Tibial nerve (tissue), 4 donors: Measurements from ENCODE around the gene DDX10.

Experiments used
- CTCF ChIP-seq, 5 experiments: fragments of 200-600 bp in 3 of 5; fragments of 450-650 bp in 2 of 5; sonication (generic) in 3 of 5; IDR thresholded peaks; one replicate each; pipeline ENCODE4 v1.5.1; 2016 to 2019; ENCODE audit warnings: antibody characterized with exemption in 5 of 5, mild to moderate bottlenecking in 3 of 5, moderate library complexity in 2 of 5
- EP300 ChIP-seq, 2 donors: sonication (generic); formaldehyde crosslinking; IDR thresholded peaks; one replicate each; pipeline ENCODE4 v1.6.1; 2017; ENCODE audit warnings: antibody characterized with exemption in 2 of 2, mild to moderate bottlenecking in 1 of 2
- POLR2A ChIP-seq, 2 donors: fragments of 450-650 bp; IDR thresholded peaks; one replicate each; pipeline ENCODE4 v1.6.1; 2017; ENCODE audit warnings: antibody characterized with exemption in 2 of 2, mild to moderate bottlenecking in 2 of 2, moderate library complexity in 2 of 2

GRCh38 chr11:108804511-108804910 lies 139.6 kb downstream of the DDX10 start:
- TF ChIP-seq CTCF (IDR thresholded peaks at IDR 0.05), result no peak
- no peak for TF ChIP-seq POLR2A (IDR thresholded peaks at IDR 0.05)
- TF ChIP-seq EP300 (IDR thresholded peaks at IDR 0.05), result no peak
